SKM-1 (cell line): ENCODE results near the gene RIOX2.
"Not testable (repeated sequence)": the region's sequence is repeated elsewhere in the genome, so short reads cannot be mapped to it uniquely, and the experiment has no call there.

ENCODE experiments used
- DNase-seq: peaks from one replicate; lab custom pipeline; 2025; ENCODE audit not compliant: unreplicated experiment; lab: John Stamatoyannopoulos, UW

RIOX2 gene

GRCh38 chr3:97971679-97972567, at the start of gene RIOX2:
TSS of gene RIOX2 (minus strand) at chr3:97972431. CDS start at chr3:97967593, 4,838 bp downstream.
- DNase-seq = peak; percentile 41

GRCh38 chr3:98020412-98020811, 48.2 kb upstream of the RIOX2 start:
- DNase-seq = no peak

GRCh38 chr3:98018301-98018700, 46.1 kb upstream of the RIOX2 start:
- DNase-seq = no peak

- DNase-seq = no peak
Measured at GRCh38 chr3:98014268-98014585, 42.0 kb upstream of the RIOX2 start.

GRCh38 chr3:98013411-98014267, 41.4 kb upstream of the RIOX2 start:
- no peak for DNase-seq

GRCh38 chr3:98012979-98013378, 40.7 kb upstream of the RIOX2 start:
- DNase-seq = no peak

- not testable (repeated sequence) for DNase-seq
Measured at GRCh38 chr3:98010883-98011449, 38.7 kb upstream of the RIOX2 start.

GRCh38 chr3:98010194-98010882, 38.1 kb upstream of the RIOX2 start:
- DNase-seq = no peak

GRCh38 chr3:98008855-98009254, 36.6 kb upstream of the RIOX2 start:
- DNase-seq = no peak

GRCh38 chr3:98005438-98005837, 33.2 kb upstream of the RIOX2 start:
- no peak for DNase-seq

GRCh38 chr3:98004721-98005120, 32.5 kb upstream of the RIOX2 start:
- no peak for DNase-seq

- DNase-seq = no peak
Measured at GRCh38 chr3:98003306-98003969, 31.2 kb upstream of the RIOX2 start.

GRCh38 chr3:98002717-98003116, 30.5 kb upstream of the RIOX2 start:
- no peak for DNase-seq

- no peak for DNase-seq
Measured at GRCh38 chr3:97999994-98000393, 27.8 kb upstream of the RIOX2 start.

- no peak for DNase-seq
Measured at GRCh38 chr3:97999103-97999502, 26.9 kb upstream of the RIOX2 start.

GRCh38 chr3:97996988-97997387, 24.8 kb upstream of the RIOX2 start:
- DNase-seq = no peak

- no peak for DNase-seq
Measured at GRCh38 chr3:97994328-97994945, 22.2 kb upstream of the RIOX2 start.

GRCh38 chr3:97993526-97993925, 21.3 kb upstream of the RIOX2 start:
- DNase-seq = no peak

- no peak for DNase-seq
Measured at GRCh38 chr3:97992547-97993173, 20.4 kb upstream of the RIOX2 start.

- DNase-seq = no peak
Measured at GRCh38 chr3:97991293-97991682, 19.1 kb upstream of the RIOX2 start.
